CD14-positive monocyte (primary cell): Measurements from ENCODE around the gene TOM1L2. TPM values are rescaled to one million over a fixed set of nuclear protein-coding genes. Genes with fewer than 3 reads are reported as not detected.

Experiments used
- DNase-seq, 3 donors: peaks; one replicate each; pipeline ENCODE4 v3.0.0-alpha.2; 2011 to 2022
- H2AFZ ChIP-seq: 2 replicates; pipeline ENCODE4 v1.6.0; 2012; ENCODE audit warnings: mild to moderate bottlenecking, low read depth, low read length, inconsistent platforms; ENCODE audit not compliant: insufficient read depth, poor library complexity, severe bottlenecking
- H3K27ac ChIP-seq, 2 donors: 1 replicate in 1 of 2; 2 replicates in 1 of 2; pipeline ENCODE4 v1.5.1; 2012 to 2013; ENCODE audit warnings: low read length in 2 of 2, control low read depth in 1 of 2, inconsistent platforms in 1 of 2, low read depth in 1 of 2, mild to moderate bottlenecking in 1 of 2
- H3K27me3 ChIP-seq, 2 donors: one replicate each; pipeline versions ENCODE4 v1.6.0 to v1.6.1; 2011 to 2013; ENCODE audit warnings: low read length in 2 of 2; ENCODE audit not compliant: control insufficient read depth in 2 of 2, insufficient read depth in 2 of 2
- H3K36me3 ChIP-seq, 2 donors: replicated peaks in 1 of 2; 1 replicate in 1 of 2; 2 replicates in 1 of 2; pipeline versions ENCODE4 v1.5.1 to v1.6.1; 2012 to 2013; ENCODE audit warnings: low read length in 2 of 2, control low read depth in 1 of 2, inconsistent platforms in 1 of 2, mild to moderate bottlenecking in 1 of 2; ENCODE audit not compliant: insufficient read depth in 2 of 2, control insufficient read depth in 1 of 2
- H3K4me1 ChIP-seq, 2 donors: 1 replicate in 1 of 2; 2 replicates in 1 of 2; pipeline versions ENCODE4 v1.5.1 to v1.6.1; 2012 to 2013; ENCODE audit warnings: low read length in 2 of 2, control low read depth in 1 of 2, inconsistent platforms in 1 of 2, mild to moderate bottlenecking in 1 of 2, moderate library complexity in 1 of 2; ENCODE audit not compliant: insufficient read depth in 2 of 2, control insufficient read depth in 1 of 2
- H3K4me2 ChIP-seq: replicated peaks from 2 replicates; pipeline ENCODE3; 2012; ENCODE audit warnings: low read length, moderate library complexity, mild to moderate bottlenecking; ENCODE audit not compliant: poor library complexity, severe bottlenecking; ENCODE audit errors: extremely low read depth
- H3K4me3 ChIP-seq, 3 experiments: fragments of 200-600 bp in 1 of 3; sonication (generic) in 1 of 3; replicated peaks in 1 of 3; 1 replicate in 2 of 3; 2 replicates in 1 of 3; pipeline ENCODE4 v1.5.1; 2011 to 2013; ENCODE audit warnings: low read length in 3 of 3, mild to moderate bottlenecking in 3 of 3, control low read depth in 2 of 3, low read depth in 2 of 3, inconsistent platforms in 1 of 3, moderate library complexity in 1 of 3
- H3K79me2 ChIP-seq: 2 replicates; pipeline ENCODE4 v1.6.0; 2012; ENCODE audit warnings: mild to moderate bottlenecking, control low read depth, inconsistent platforms, low read length, moderate library complexity; ENCODE audit not compliant: insufficient read depth
- H3K9ac ChIP-seq: 2 replicates; pipeline ENCODE4 v1.6.0; 2017; ENCODE audit warnings: low read length, mild to moderate bottlenecking; ENCODE audit not compliant: insufficient read depth, poor library complexity, severe bottlenecking
- H3K9me3 ChIP-seq, 2 donors: replicated peaks in 1 of 2; 1 replicate in 1 of 2; 2 replicates in 1 of 2; pipeline versions ENCODE4 v1.5.1 to v1.6.1; 2012 to 2013; ENCODE audit warnings: low read length in 2 of 2, control low read depth in 1 of 2; ENCODE audit not compliant: control insufficient read depth in 1 of 2, insufficient read depth in 1 of 2
- H4K20me1 ChIP-seq: 2 replicates; pipeline ENCODE4 v1.6.0; 2012; ENCODE audit warnings: mild to moderate bottlenecking, low read length, control low read depth, moderate library complexity; ENCODE audit not compliant: insufficient read depth
- H3K27ac Mint-ChIP-seq, 7 donors: one replicate each; pipeline ENCODE4 v1.8.0; 2020; ENCODE audit warnings: mild to moderate bottlenecking in 7 of 7, mixed read lengths in 7 of 7, moderate library complexity in 6 of 7, inconsistent platforms in 2 of 7
- H3K27me3 Mint-ChIP-seq, 3 donors: one replicate each; pipeline ENCODE4 v1.8.0; 2021 to 2022; ENCODE audit warnings: low read depth in 3 of 3, mild to moderate bottlenecking in 3 of 3, mixed read lengths in 3 of 3, moderate library complexity in 3 of 3, inconsistent platforms in 1 of 3
- H3K36me3 Mint-ChIP-seq, 2 donors: one replicate each; pipeline ENCODE4 v1.8.0; 2020; ENCODE audit warnings: mixed read lengths in 2 of 2, inconsistent platforms in 1 of 2, mild to moderate bottlenecking in 1 of 2
- H3K4me1 Mint-ChIP-seq: one replicate; pipeline ENCODE4 v1.8.0; 2020; ENCODE audit warnings: mild to moderate bottlenecking, mixed read lengths
- H3K4me3 Mint-ChIP-seq, 2 donors: one replicate each; pipeline ENCODE4 v1.8.0; 2020; ENCODE audit warnings: mild to moderate bottlenecking in 2 of 2, mixed read lengths in 2 of 2, moderate library complexity in 1 of 2
- H3K9me3 Mint-ChIP-seq, 7 donors: one replicate each; pipeline ENCODE4 v1.8.0; 2020 to 2022; ENCODE audit warnings: mixed read lengths in 7 of 7, mild to moderate bottlenecking in 6 of 7, moderate library complexity in 6 of 7, inconsistent platforms in 2 of 7
- CTCF ChIP-seq: fragments of 200-600 bp; IDR thresholded peaks from one replicate; pipeline ENCODE4 v1.8.0; 2022; ENCODE audit warnings: antibody characterized with exemption, mild to moderate bottlenecking
- WGBS: methylation state at CpG from one replicate; pipeline ENCODE4 v1.1.5; 2013; ENCODE audit warnings: missing lambda C conversion rate; ENCODE audit not compliant: insufficient coverage; 5-methylcytosine and 5-hydroxymethylcytosine counted together
- intact Hi-C, 2 donors: fragments of 100-400 bp; cut with micrococcal nuclease; formaldehyde crosslinking; loops; one replicate each; pipeline versions ENCODE4 v1.15.0 to v1.15.1; 2023
- polyA plus RNA-seq, 3 donors: library from polyadenylated mRNA; depleted of rRNA in 1 of 3; unstranded in 2 of 3; stranded (reverse) in 1 of 3; fragments of 300-500 nt in 2 of 3; fragments of >200 nt in 1 of 3; fragmentation: Illumina TruSeq in 2 of 3; gene quantifications; 1 replicate in 2 of 3; 2 replicates in 1 of 3; pipeline ENCODE4 v1.2.3, GENCODE V29; 2012 to 2021

Gene TOM1L2
- polyA plus RNA-seq, 3 donors, result 1.7 to 28.2 (median 2.8) TPM

GRCh38 chr17:17847118-17847689 is 125.0 kb downstream of the TOM1L2 start:
- H3K36me3 ChIP-seq, result peaks cover 8 to 19% of the 10 kb centered on the region in 2 donors
- no peaks in the 10 kb centered on the region for H3K27me3 ChIP-seq
- Mint-ChIP-seq H3K9me3 (no peaks in the 10 kb centered on the region), H3K27me3 (no peaks in the 10 kb centered on the region), H3K4me3 (no peak overlapping the region), H3K27ac (peak overlapping the region in 1 of 7 donors; percentile 35), H3K36me3 (peaks cover 30 to 34% of the 10 kb centered on the region in 2 donors), H3K4me1 (peaks cover 34% of the 10 kb centered on the region)
- peaks cover 29 to 35% of the 10 kb centered on the region in 2 donors for H3K4me1 ChIP-seq
- H3K9me3 ChIP-seq, result no peaks in the 10 kb centered on the region
- DNase-seq, result no peak
- H3K9ac ChIP-seq, result no peak overlapping the region
- no peak overlapping the region for H2AFZ ChIP-seq
- H3K79me2 ChIP-seq, result no peaks in the 10 kb centered on the region
- 80% methylated on average over 16 of the region's 17 CpGs for WGBS
- H3K4me3 ChIP-seq, result no peak overlapping the region
- intact Hi-C loops, result no loop called here
- no peaks in the 10 kb centered on the region for H4K20me1 ChIP-seq
- H3K4me2 ChIP-seq, result no peak overlapping the region
- TF ChIP-seq CTCF, result no peak
- no peak overlapping the region for H3K27ac ChIP-seq

GRCh38 chr17:17846645-17847044 is 125.6 kb downstream of the TOM1L2 start:
- H3K4me1 ChIP-seq, result peaks cover 29 to 35% of the 10 kb centered on the region in 2 donors
- no peaks in the 10 kb centered on the region for H4K20me1 ChIP-seq
- H2AFZ ChIP-seq, result no peak overlapping the region
- intact Hi-C loops, result no loop called here
- H3K27me3 ChIP-seq, result no peaks in the 10 kb centered on the region
- no peak overlapping the region for H3K4me2 ChIP-seq
- 95% methylated on average over 2 of the region's 8 CpGs for WGBS
- H3K4me1 Mint-ChIP-seq, result peaks cover 34% of the 10 kb centered on the region
- H3K36me3 Mint-ChIP-seq, result peaks cover 29 to 30% of the 10 kb centered on the region in 2 donors
- no peak overlapping the region for H3K4me3 Mint-ChIP-seq
- no peak overlapping the region for H3K9ac ChIP-seq
- TF ChIP-seq CTCF, result no peak
- H3K36me3 ChIP-seq, result peaks cover 8 to 19% of the 10 kb centered on the region in 2 donors
- H3K27ac Mint-ChIP-seq, result no peak overlapping the region
- no peaks in the 10 kb centered on the region for H3K27me3 Mint-ChIP-seq
- no peaks in the 10 kb centered on the region for H3K79me2 ChIP-seq
- no peak for DNase-seq
- no peaks in the 10 kb centered on the region for H3K9me3 ChIP-seq
- no peak overlapping the region for H3K4me3 ChIP-seq
- H3K9me3 Mint-ChIP-seq, result no peaks in the 10 kb centered on the region
- H3K27ac ChIP-seq, result no peak overlapping the region
